ENCODE results near the gene ST6GALNAC3.

Gene ST6GALNAC3

DNA sequence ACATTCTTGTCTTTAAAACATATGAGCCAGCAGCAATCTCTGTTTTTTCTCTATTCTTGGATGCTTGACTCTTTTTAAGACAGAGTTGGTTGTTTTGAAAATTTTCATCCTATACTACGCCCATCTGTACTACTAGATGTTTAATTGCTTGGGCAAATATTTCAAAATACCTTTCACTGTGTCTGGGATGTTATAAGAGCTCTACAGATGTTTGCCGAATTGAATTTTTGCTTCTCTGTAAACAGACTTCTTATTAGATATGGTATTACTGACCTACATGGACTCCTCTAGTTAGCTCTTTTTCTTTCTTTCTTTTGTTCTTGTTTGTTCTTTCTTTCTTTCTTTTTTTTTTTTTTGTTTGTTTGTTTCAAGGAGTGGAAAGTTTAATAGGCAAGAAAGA lies 345.1 kb downstream of the ST6GALNAC3 start:
- Histone ChIP-seq H3K27me3 (ENCODE audit: control insufficient read depth in 1 of 2, insufficient read depth in 2 of 2, low read length in 2 of 2) (no peaks in the 10 kb centered on the region), H3K9me3 (ENCODE audit: control insufficient read depth in 1 of 2, low read length in 2 of 2) (no peaks in the 10 kb centered on the region), H3K4me3 (ENCODE audit: low read depth in 1 of 2, low read length in 2 of 2) (no peak overlapping the region), H3K4me1 (ENCODE audit: control insufficient read depth in 1 of 2, insufficient read depth in 2 of 2, low read length in 2 of 2) (no peaks in the 10 kb centered on the region), H3K27ac (ENCODE audit: low read depth, low read length) (no peak overlapping the region), H3K36me3 (ENCODE audit: control insufficient read depth in 1 of 2, insufficient read depth in 2 of 2, low read length in 2 of 2) (no peaks in the 10 kb centered on the region), H3K9ac (ENCODE audit: low read depth in 1 of 2, low read length in 2 of 2) (no peak overlapping the region)

DNA sequence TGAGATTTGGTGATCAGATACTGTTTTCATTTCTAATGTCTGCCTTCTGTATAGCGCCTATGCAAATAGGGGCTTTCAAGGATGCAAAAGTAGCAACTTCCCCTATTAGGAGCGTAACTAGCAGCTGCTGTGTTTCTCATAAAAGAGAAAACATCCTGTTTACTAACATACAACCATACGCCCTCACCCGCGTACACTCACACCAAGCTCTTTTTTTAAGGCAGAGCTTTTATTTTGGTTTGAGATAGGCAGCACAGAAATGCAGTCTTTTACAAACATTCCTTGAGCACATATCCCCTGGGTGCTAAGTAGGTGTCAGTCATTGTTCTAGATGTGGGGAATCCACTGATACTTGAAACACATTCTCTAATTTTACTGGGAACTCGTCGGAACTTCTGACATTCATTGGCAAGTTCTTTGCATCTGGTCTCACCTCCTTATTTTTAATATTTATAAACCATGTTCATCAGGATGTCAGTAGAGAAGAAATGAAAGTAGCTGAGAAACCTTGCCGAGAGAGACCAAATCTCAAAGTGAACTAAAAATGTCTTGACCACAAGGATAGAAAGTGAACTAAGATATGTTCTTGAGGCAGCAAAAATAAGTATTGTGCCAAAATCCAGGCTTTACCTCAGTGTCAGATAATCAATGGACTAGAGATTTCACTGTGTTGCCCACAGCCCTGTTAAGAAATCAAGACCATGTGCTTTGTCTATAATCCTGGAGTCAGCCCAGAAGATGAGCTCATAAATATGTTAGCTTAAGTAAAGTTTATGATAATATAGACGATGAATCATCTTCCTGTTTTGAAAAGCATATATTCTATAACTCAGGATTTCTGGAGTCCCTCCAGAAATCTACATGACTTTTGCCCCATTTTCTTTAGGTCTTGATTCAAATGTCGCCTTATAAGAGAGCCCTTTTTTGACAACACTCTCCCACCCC lies 350.9 kb downstream of the ST6GALNAC3 start:
- Histone ChIP-seq H3K36me3 (ENCODE audit: control insufficient read depth in 1 of 2, insufficient read depth in 2 of 2, low read length in 2 of 2) (no peaks in the 10 kb centered on the region), H3K4me1 (ENCODE audit: control insufficient read depth in 1 of 2, insufficient read depth in 2 of 2, low read length in 2 of 2) (no peaks in the 10 kb centered on the region), H3K9me3 (ENCODE audit: control insufficient read depth in 1 of 2, low read length in 2 of 2) (no peaks in the 10 kb centered on the region), H3K27me3 (ENCODE audit: control insufficient read depth in 1 of 2, insufficient read depth in 2 of 2, low read length in 2 of 2) (no peaks in the 10 kb centered on the region), H3K9ac (ENCODE audit: low read depth in 1 of 2, low read length in 2 of 2) (no peak overlapping the region), H3K4me3 (ENCODE audit: low read depth in 1 of 2, low read length in 2 of 2) (no peak overlapping the region), H3K27ac (ENCODE audit: low read depth, low read length) (no peak overlapping the region)

DNA sequence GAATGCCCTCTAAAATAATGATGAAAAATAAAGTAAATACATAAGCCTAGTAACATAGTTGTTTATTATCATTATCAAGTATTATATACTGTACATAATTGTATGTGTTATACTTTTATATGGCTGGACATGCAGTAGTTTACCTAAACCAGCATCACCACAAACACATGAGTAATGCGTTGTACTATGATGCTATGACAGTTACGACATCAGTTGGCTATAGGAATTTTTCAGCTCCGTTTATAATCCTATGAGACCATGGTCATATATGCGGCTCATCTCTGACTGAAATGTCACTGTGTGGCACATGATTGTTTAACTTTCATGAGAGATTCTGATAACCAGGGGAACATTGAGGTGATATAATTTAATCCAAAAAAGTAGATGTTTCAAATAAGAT lies 352.1 kb downstream of the ST6GALNAC3 start:
- Histone ChIP-seq H3K4me3 (ENCODE audit: low read depth in 1 of 2, low read length in 2 of 2) (no peak overlapping the region), H3K27ac (ENCODE audit: low read depth, low read length) (no peak overlapping the region), H3K27me3 (ENCODE audit: control insufficient read depth in 1 of 2, insufficient read depth in 2 of 2, low read length in 2 of 2) (no peaks in the 10 kb centered on the region), H3K9ac (ENCODE audit: low read depth in 1 of 2, low read length in 2 of 2) (no peak overlapping the region), H3K4me1 (ENCODE audit: control insufficient read depth in 1 of 2, insufficient read depth in 2 of 2, low read length in 2 of 2) (no peaks in the 10 kb centered on the region), H3K9me3 (ENCODE audit: control insufficient read depth in 1 of 2, low read length in 2 of 2) (no peaks in the 10 kb centered on the region), H3K36me3 (ENCODE audit: control insufficient read depth in 1 of 2, insufficient read depth in 2 of 2, low read length in 2 of 2) (no peaks in the 10 kb centered on the region)

DNA sequence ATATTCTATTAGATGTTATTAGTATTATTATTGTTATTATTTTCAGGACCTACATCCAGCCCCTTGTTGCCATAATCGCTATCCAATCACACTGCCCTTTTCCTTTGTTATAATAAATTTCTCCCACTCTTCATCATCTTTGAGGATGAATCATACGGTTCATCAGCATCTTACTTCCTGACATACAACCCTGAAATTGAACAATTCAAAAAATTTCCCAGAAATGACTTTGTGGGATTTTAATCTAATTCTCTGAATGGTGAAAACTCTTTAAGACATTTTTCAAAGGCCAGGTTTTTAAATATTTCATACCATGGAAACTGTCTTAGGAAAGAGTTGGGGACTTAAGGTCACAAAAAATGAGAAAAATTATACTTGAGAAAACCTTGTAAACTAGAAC lies 353.5 kb downstream of the ST6GALNAC3 start:
- no peaks in the 10 kb centered on the region for H3K4me1 ChIP-seq (ENCODE audit: control insufficient read depth in 1 of 2, insufficient read depth in 2 of 2, low read length in 2 of 2)
- H3K9me3 ChIP-seq (ENCODE audit: control insufficient read depth in 1 of 2, low read length in 2 of 2): no peaks in the 10 kb centered on the region
- H3K36me3 ChIP-seq (ENCODE audit: control insufficient read depth in 1 of 2, insufficient read depth in 2 of 2, low read length in 2 of 2): no peaks in the 10 kb centered on the region
- H3K27me3 ChIP-seq (ENCODE audit: control insufficient read depth in 1 of 2, insufficient read depth in 2 of 2, low read length in 2 of 2): no peaks in the 10 kb centered on the region
- H3K4me3 ChIP-seq (ENCODE audit: low read depth in 1 of 2, low read length in 2 of 2): no peak overlapping the region
- H3K9ac ChIP-seq (ENCODE audit: low read depth in 1 of 2, low read length in 2 of 2): no peak overlapping the region
- no peak overlapping the region for H3K27ac ChIP-seq (ENCODE audit: low read depth, low read length)

DNA sequence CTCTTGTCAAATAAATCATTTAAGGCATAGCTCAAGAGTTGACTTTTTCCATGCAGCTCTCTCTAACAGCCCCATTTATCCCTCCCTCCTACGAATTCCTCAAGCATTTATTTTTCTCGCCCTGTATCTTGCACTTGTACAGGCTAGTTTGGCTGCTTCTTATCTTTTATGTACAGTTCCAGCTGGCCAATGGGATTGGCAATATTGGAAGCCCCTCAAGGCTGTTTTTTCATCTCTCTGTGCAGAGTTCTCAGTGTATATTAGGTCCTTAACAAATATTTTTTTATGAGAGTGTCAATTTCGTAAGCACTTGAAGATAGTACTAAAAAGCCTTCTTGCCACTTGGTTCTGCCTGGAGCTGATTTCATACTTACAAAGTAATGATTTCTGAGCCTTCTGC lies 356.0 kb downstream of the ST6GALNAC3 start:
- Histone ChIP-seq H3K36me3 (ENCODE audit: control insufficient read depth in 1 of 2, insufficient read depth in 2 of 2, low read length in 2 of 2) (no peaks in the 10 kb centered on the region), H3K4me3 (ENCODE audit: low read depth in 1 of 2, low read length in 2 of 2) (no peak overlapping the region), H3K27ac (ENCODE audit: low read depth, low read length) (no peak overlapping the region), H3K4me1 (ENCODE audit: control insufficient read depth in 1 of 2, insufficient read depth in 2 of 2, low read length in 2 of 2) (no peaks in the 10 kb centered on the region), H3K9ac (ENCODE audit: low read depth in 1 of 2, low read length in 2 of 2) (no peak overlapping the region), H3K9me3 (ENCODE audit: control insufficient read depth in 1 of 2, low read length in 2 of 2) (no peaks in the 10 kb centered on the region), H3K27me3 (ENCODE audit: control insufficient read depth in 1 of 2, insufficient read depth in 2 of 2, low read length in 2 of 2) (no peaks in the 10 kb centered on the region)

DNA sequence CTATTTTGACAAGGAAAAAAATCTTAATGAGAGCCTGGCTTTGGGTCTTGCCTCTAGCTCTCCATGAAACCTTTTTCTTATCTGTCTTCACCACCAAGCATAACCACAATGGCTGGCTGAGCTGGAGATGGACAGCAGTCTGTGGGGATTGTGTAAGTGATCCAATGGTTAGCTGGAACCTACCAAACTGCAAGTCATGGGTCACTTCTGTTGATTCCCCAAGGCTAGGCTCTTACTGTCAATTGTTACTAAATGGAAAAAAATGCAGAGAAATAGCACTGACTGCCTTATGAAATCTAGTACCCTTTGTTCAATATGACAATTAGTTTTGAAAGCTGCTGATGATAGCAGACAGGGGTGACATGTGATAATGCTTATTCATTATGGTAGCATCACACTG lies 359.0 kb downstream of the ST6GALNAC3 start:
- no peak overlapping the region for H3K27ac ChIP-seq (ENCODE audit: low read depth, low read length)
- H3K4me1 ChIP-seq (ENCODE audit: control insufficient read depth in 1 of 2, insufficient read depth in 2 of 2, low read length in 2 of 2): no peaks in the 10 kb centered on the region
- no peak overlapping the region for H3K9ac ChIP-seq (ENCODE audit: low read depth in 1 of 2, low read length in 2 of 2)
- H3K4me3 ChIP-seq (ENCODE audit: low read depth in 1 of 2, low read length in 2 of 2): no peak overlapping the region
- no peaks in the 10 kb centered on the region for H3K9me3 ChIP-seq (ENCODE audit: control insufficient read depth in 1 of 2, low read length in 2 of 2)
- no peaks in the 10 kb centered on the region for H3K27me3 ChIP-seq (ENCODE audit: control insufficient read depth in 1 of 2, insufficient read depth in 2 of 2, low read length in 2 of 2)
- no peaks in the 10 kb centered on the region for H3K36me3 ChIP-seq (ENCODE audit: control insufficient read depth in 1 of 2, insufficient read depth in 2 of 2, low read length in 2 of 2)

DNA sequence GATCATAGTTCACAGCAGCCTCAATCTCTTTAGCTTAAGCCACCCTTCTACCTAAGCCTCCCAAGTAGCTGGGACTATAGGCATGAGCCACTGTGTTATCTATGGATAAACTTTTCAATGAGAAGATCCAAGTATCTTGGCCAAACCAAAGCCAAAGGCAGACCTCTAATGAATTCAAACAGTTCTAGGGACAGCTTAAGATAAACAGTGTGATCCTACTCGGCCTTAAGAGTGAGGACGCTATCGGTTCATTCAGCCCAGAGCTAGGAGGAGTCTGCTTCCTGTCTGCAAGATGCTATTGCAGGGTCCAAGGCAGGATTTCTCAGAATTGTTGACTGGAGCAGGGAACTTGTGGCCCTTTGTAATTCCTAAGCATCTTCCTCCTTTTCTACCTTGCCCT lies 368.7 kb downstream of the ST6GALNAC3 start:
- Histone ChIP-seq H3K9me3 (ENCODE audit: control insufficient read depth in 1 of 2, low read length in 2 of 2) (no peaks in the 10 kb centered on the region), H3K36me3 (ENCODE audit: control insufficient read depth in 1 of 2, insufficient read depth in 2 of 2, low read length in 2 of 2) (no peaks in the 10 kb centered on the region), H3K4me1 (ENCODE audit: control insufficient read depth in 1 of 2, insufficient read depth in 2 of 2, low read length in 2 of 2) (no peaks in the 10 kb centered on the region), H3K27ac (ENCODE audit: low read depth, low read length) (no peak overlapping the region), H3K27me3 (ENCODE audit: control insufficient read depth in 1 of 2, insufficient read depth in 2 of 2, low read length in 2 of 2) (no peaks in the 10 kb centered on the region), H3K9ac (ENCODE audit: low read depth in 1 of 2, low read length in 2 of 2) (no peak overlapping the region), H3K4me3 (ENCODE audit: low read depth in 1 of 2, low read length in 2 of 2) (no peak overlapping the region)

DNA sequence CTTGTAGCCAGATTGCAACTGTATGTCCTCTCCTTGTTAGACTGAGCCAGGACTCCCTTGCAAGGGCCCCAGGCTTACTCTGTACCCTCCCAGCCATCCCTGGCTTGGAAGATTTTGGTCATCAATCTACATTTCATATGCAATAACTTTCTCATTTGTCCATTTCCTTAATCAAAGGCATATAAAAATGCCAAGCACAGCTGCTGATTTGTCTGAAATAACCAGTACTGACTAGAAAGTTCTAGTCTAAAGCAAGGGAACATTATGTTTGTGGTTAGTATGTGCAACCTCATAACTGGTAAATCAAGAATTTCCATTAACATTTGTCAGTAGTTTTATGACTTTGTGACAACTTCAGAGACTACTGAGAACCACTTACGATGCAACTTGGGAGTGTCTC lies 370.2 kb downstream of the ST6GALNAC3 start:
- H3K36me3 ChIP-seq (ENCODE audit: control insufficient read depth in 1 of 2, insufficient read depth in 2 of 2, low read length in 2 of 2): no peaks in the 10 kb centered on the region
- no peaks in the 10 kb centered on the region for H3K9me3 ChIP-seq (ENCODE audit: control insufficient read depth in 1 of 2, low read length in 2 of 2)
- no peak overlapping the region for H3K4me3 ChIP-seq (ENCODE audit: low read depth in 1 of 2, low read length in 2 of 2)
- no peaks in the 10 kb centered on the region for H3K27me3 ChIP-seq (ENCODE audit: control insufficient read depth in 1 of 2, insufficient read depth in 2 of 2, low read length in 2 of 2)
- H3K4me1 ChIP-seq (ENCODE audit: control insufficient read depth in 1 of 2, insufficient read depth in 2 of 2, low read length in 2 of 2): no peaks in the 10 kb centered on the region
- no peak overlapping the region for H3K27ac ChIP-seq (ENCODE audit: low read depth, low read length)
- H3K9ac ChIP-seq (ENCODE audit: low read depth in 1 of 2, low read length in 2 of 2): no peak overlapping the region

DNA sequence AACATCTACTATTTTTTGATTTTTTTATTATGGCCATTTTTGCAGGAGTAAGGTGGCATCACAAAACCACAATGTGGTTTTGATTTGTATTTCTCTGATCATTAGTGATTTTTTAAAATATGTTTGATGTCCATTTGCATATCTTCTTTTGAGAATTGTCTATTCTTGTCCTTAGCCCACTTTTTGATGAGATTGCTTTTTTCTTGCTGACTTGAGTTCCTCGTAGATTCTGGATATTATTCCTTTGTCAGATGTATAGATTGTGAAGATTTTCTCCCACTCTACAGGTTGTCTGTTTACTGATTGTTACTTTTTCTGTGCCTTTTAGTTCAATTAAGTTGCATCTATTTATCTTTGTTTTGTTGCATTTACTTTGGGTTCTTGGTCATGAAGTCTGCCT lies 375.7 kb downstream of the ST6GALNAC3 start:
- peaks cover 0 to 2% of the 10 kb centered on the region in 2 donors for H3K9me3 ChIP-seq (ENCODE audit: control insufficient read depth in 1 of 2, low read length in 2 of 2)
- H3K4me1 ChIP-seq (ENCODE audit: control insufficient read depth in 1 of 2, insufficient read depth in 2 of 2, low read length in 2 of 2): no peaks in the 10 kb centered on the region

DNA sequence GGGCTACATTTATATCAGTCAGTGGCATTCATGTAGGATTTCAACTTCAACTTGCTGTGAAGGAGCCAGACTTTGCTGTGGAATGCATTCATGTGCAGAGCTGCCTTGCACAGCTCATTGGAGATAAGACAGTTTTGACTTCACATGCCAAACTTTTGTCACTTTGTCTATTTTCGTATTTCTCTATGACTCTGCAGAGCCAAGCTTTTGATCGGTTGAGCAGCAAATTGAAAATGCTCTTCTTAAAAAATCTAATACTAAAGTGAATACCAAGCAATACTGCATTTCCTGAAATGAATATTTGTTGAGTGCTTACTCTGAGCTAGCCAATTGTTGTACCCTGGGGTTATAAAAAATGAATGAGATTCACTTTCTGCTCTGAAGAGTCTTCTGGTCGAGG lies 388.7 kb downstream of the ST6GALNAC3 start:
- Histone ChIP-seq H3K9me3 (ENCODE audit: control insufficient read depth in 1 of 2, low read length in 2 of 2) (peaks cover 0 to 3% of the 10 kb centered on the region in 2 donors), H3K9ac (ENCODE audit: low read depth in 1 of 2, low read length in 2 of 2) (no peak overlapping the region), H3K4me3 (ENCODE audit: low read depth in 1 of 2, low read length in 2 of 2) (no peak overlapping the region), H3K27me3 (ENCODE audit: control insufficient read depth in 1 of 2, insufficient read depth in 2 of 2, low read length in 2 of 2) (no peaks in the 10 kb centered on the region), H3K36me3 (ENCODE audit: control insufficient read depth in 1 of 2, insufficient read depth in 2 of 2, low read length in 2 of 2) (no peaks in the 10 kb centered on the region), H3K27ac (ENCODE audit: low read depth, low read length) (no peak overlapping the region), H3K4me1 (ENCODE audit: control insufficient read depth in 1 of 2, insufficient read depth in 2 of 2, low read length in 2 of 2) (no peaks in the 10 kb centered on the region)

More for the DNA sequence above, 375.7 kb downstream of the ST6GALNAC3 start:
- H3K9ac ChIP-seq (ENCODE audit: low read depth in 1 of 2, low read length in 2 of 2): no peak overlapping the region
- no peak overlapping the region for H3K27ac ChIP-seq (ENCODE audit: low read depth, low read length)
- H3K4me3 ChIP-seq (ENCODE audit: low read depth in 1 of 2, low read length in 2 of 2): no peak overlapping the region
- no peaks in the 10 kb centered on the region for H3K27me3 ChIP-seq (ENCODE audit: control insufficient read depth in 1 of 2, insufficient read depth in 2 of 2, low read length in 2 of 2)
- H3K36me3 ChIP-seq (ENCODE audit: control insufficient read depth in 1 of 2, insufficient read depth in 2 of 2, low read length in 2 of 2): no peaks in the 10 kb centered on the region

All from duodenal mucosa (tissue), 2 donors.